DOHH2 (cell line): ENCODE results near the gene OTUD1.

Experiments used
- CTCF ChIP-seq: fragments of 200-600 bp; sonication (generic); IDR thresholded peaks from one replicate; pipeline ENCODE4 v1.5.1; 2014; ENCODE audit warnings: antibody characterized with exemption, mild to moderate bottlenecking, low read depth, low read length; ENCODE audit not compliant: poor library complexity, severe bottlenecking
- EZH2phosphoT487 ChIP-seq: fragments of 200-600 bp; sonication (generic); IDR thresholded peaks from 2 replicates; pipeline ENCODE4 v1.6.1; 2017; ENCODE audit warnings: borderline replicate concordance, mild to moderate bottlenecking, antibody characterized with exemption, low read length, moderate library complexity, mixed read lengths

- TF ChIP-seq CTCF, result no peak
- TF ChIP-seq EZH2phosphoT487, result no peak
Observed at GRCh38 chr10:23417254-23417653, 21.6 kb upstream of the OTUD1 start.
